ENCODE results near the gene CFAP161. TPM values are rescaled to one million over a fixed set of nuclear protein-coding genes. Genes with fewer than 3 reads are reported as not detected.

CFAP161 gene
- total RNA-seq, 3 donors from 2014 or later, result 0.54 TPM; not detected in 2

GRCh38 chr15:81152339-81152738 is 18.3 kb downstream of the CFAP161 start:
- TF ChIP-seq, protein P1, sequence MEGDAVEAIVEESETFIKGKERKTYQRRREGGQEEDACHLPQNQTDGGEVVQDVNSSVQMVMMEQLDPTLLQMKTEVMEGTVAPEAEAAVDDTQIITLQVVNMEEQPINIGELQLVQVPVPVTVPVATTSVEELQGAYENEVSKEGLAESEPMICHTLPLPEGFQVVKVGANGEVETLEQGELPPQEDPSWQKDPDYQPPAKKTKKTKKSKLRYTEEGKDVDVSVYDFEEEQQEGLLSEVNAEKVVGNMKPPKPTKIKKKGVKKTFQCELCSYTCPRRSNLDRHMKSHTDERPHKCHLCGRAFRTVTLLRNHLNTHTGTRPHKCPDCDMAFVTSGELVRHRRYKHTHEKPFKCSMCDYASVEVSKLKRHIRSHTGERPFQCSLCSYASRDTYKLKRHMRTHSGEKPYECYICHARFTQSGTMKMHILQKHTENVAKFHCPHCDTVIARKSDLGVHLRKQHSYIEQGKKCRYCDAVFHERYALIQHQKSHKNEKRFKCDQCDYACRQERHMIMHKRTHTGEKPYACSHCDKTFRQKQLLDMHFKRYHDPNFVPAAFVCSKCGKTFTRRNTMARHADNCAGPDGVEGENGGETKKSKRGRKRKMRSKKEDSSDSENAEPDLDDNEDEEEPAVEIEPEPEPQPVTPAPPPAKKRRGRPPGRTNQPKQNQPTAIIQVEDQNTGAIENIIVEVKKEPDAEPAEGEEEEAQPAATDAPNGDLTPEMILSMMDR (IDR thresholded peaks at IDR 0.05), result no peak
- DNase-seq (no peak), ATAC-seq (no peak)
- intact Hi-C loops (cut with DNase I, micrococcal nuclease), result no loop called here
- H3K36me3 ChIP-seq (ENCODE audit: low read depth), result no peaks in the 10 kb centered on the region
- H3K4me1 ChIP-seq (ENCODE audit: low read depth), result no peaks in the 10 kb centered on the region
- no peak overlapping the region for H3K4me3 ChIP-seq
- H3K9me3 ChIP-seq, result no peaks in the 10 kb centered on the region

DNA sequence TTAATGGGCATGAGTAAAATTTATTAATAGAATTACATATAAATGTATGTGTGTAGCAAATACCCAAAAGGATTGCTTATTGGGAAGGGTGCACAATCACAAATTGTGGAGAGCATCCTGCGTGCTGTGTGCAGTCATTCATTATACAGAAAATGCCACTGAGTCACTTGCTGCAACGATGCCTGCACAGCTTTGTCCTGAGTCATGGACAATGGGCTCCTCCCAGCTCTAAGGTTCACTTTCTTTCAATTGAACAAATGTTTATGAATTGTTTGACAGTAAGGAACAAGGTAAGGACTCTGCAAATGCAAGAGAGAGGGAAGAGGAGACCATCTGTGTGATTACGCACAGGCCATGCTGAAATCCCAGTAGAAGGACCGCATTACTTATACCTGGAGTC is 18.7 kb downstream of the CFAP161 start:
- Histone ChIP-seq H3K9me3 (no peaks in the 10 kb centered on the region), H3K4me1 (ENCODE audit: low read depth) (no peaks in the 10 kb centered on the region), H3K4me3 (no peak overlapping the region), H3K36me3 (ENCODE audit: low read depth) (no peaks in the 10 kb centered on the region)
- intact Hi-C loops (cut with DNase I, micrococcal nuclease), result no loop called here
- TF ChIP-seq, protein P1 (IDR thresholded peaks at IDR 0.05), result no peak
- DNase-seq (no peak), ATAC-seq (no peak)

DNA sequence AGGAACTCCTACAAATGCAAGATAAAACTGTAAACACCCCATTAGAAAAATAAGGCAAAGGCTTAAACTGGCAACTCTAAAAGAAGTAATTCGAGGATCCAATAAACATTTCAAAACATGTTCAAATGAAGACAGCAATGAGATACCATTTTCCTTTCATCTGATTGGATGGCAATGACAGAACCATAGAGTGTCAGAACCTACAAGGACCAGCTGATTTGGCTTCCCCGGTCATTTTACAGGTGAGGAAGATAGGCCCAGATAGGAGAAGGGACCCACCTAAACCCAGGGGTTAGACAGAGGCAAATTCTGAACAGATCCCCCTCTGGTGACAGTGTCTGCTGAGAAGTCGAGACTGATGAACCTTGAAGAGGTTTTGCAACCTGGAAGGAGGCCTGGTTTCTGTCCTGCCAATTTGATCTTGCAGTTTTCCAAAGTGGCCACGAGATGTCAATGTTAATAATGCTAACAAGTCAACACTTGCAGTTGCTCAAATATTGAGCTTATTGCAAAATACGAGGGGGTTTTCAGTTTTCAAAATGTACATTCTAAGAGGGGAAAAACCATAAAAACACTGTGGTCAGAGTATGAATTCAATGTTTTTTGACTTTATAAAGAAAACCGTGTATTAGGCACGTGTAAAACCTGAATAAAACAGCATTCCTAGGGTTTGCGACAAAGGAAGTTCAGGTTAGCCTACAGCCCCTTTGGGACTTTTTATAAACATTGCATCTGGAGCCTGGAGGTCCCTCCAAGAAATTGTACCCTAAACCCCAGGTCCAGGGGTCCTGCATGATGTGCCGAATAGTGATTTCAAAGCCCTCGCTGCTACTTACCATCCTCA is 21.5 kb downstream of the CFAP161 start:
- intact Hi-C loops (cut with DNase I, micrococcal nuclease), result loop anchor here in 1 of 2 donors (1.0 to 2.0 kb wide), 2 partner anchors 49 to 111 kb away; no protein-coding TSS in a partner anchor

DNA sequence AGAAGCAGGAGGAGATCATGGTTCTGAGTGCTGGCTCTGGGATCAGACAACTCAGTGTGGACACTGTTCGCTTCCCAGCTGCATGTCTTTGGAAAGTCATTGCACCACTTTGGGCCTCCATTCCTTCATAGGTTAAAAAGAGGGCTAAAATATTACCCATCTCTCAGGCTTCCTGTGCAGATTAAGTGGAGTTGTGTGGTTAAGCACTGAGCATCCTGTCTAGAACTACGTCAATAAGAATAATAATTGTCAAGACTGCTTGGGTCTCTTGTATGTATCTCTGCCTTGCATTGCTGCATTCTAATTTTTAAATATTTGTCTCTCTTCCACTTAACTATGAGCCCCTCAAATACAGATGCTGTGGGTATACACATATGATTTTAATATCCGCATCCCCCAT is 22.3 kb downstream of the CFAP161 start:
- Histone ChIP-seq H3K36me3 (ENCODE audit: low read depth) (no peaks in the 10 kb centered on the region), H3K4me3 (no peak overlapping the region), H3K4me1 (ENCODE audit: low read depth) (no peaks in the 10 kb centered on the region), H3K9me3 (no peaks in the 10 kb centered on the region)
- ATAC-seq (no peak), DNase-seq (no peak)
- TF ChIP-seq, protein P1 (IDR thresholded peaks at IDR 0.05), result no peak
- intact Hi-C loops (cut with DNase I, micrococcal nuclease), result no loop called here

More for the DNA sequence above, 21.5 kb downstream of the CFAP161 start:
- ATAC-seq (no peak), DNase-seq (peak in 1 of 3 donors; percentile 30)
- Histone ChIP-seq H3K9me3 (no peaks in the 10 kb centered on the region), H3K4me3 (no peak overlapping the region), H3K36me3 (ENCODE audit: low read depth) (no peaks in the 10 kb centered on the region), H3K4me1 (ENCODE audit: low read depth) (no peaks in the 10 kb centered on the region)
- TF ChIP-seq, protein P1 (IDR thresholded peaks at IDR 0.05), result peak; percentile 18

GRCh38 chr15:81157195-81157938 is 23.3 kb downstream of the CFAP161 start:
- Histone ChIP-seq H3K4me1 (ENCODE audit: low read depth) (no peaks in the 10 kb centered on the region), H3K9me3 (no peaks in the 10 kb centered on the region), H3K4me3 (no peak overlapping the region), H3K36me3 (ENCODE audit: low read depth) (no peaks in the 10 kb centered on the region)
- DNase-seq (no peak), ATAC-seq (no peak)
- intact Hi-C loops (cut with DNase I, micrococcal nuclease), result no loop called here
- TF ChIP-seq, protein P1 (IDR thresholded peaks at IDR 0.05), result no peak
